ENCODE results near the gene WLS. TPM values are rescaled to one million over a fixed set of nuclear protein-coding genes. Genes with fewer than 3 reads are reported as not detected.

Gene WLS
- polyA plus RNA-seq, 1 experiment: 28.4 TPM

DNA sequence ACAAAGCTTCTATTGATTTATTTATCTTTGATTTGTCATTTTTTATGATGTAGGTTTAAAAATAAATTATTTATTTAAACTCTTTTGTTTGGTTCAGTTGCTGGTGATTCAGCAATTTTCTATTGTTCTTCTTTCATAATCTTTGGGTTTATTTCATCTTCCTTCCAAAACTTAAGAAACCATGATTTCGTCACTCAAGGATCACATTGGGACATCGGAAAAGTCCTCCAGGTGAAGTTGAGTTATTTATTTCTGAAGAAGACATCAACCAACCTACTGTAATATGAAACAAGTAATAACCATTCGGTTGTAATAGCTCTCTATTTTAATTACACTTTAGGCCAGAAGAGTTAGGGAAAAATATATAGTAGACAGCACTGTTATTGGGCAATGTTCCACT lies 23.0 kb upstream of the WLS start:
- CTCF ChIA-PET: interaction anchor here (1.0 to 1.5 kb wide), 4 partner anchors 10 to 37 kb away, joined by 3 to 6 read pairs (median 4); no protein-coding TSS in a partner anchor
- POLR2A ChIA-PET: no interaction called here
- no peaks in the 10 kb centered on the region for H3K36me3 ChIP-seq (ENCODE audit: control insufficient read depth, insufficient read depth, low read length)
- no peak for DNase-seq (ENCODE audit: low read depth)
- H3K4me3 ChIP-seq (ENCODE audit: low read depth, low read length): no peak overlapping the region
- TF ChIP-seq, protein P1, sequence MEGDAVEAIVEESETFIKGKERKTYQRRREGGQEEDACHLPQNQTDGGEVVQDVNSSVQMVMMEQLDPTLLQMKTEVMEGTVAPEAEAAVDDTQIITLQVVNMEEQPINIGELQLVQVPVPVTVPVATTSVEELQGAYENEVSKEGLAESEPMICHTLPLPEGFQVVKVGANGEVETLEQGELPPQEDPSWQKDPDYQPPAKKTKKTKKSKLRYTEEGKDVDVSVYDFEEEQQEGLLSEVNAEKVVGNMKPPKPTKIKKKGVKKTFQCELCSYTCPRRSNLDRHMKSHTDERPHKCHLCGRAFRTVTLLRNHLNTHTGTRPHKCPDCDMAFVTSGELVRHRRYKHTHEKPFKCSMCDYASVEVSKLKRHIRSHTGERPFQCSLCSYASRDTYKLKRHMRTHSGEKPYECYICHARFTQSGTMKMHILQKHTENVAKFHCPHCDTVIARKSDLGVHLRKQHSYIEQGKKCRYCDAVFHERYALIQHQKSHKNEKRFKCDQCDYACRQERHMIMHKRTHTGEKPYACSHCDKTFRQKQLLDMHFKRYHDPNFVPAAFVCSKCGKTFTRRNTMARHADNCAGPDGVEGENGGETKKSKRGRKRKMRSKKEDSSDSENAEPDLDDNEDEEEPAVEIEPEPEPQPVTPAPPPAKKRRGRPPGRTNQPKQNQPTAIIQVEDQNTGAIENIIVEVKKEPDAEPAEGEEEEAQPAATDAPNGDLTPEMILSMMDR (IDR thresholded peaks at IDR 0.05; ENCODE audit: insufficient read depth, low read depth, low read length): no peak
- H3K27me3 ChIP-seq (ENCODE audit: control insufficient read depth, insufficient read depth, low read length): no peaks in the 10 kb centered on the region

DNA sequence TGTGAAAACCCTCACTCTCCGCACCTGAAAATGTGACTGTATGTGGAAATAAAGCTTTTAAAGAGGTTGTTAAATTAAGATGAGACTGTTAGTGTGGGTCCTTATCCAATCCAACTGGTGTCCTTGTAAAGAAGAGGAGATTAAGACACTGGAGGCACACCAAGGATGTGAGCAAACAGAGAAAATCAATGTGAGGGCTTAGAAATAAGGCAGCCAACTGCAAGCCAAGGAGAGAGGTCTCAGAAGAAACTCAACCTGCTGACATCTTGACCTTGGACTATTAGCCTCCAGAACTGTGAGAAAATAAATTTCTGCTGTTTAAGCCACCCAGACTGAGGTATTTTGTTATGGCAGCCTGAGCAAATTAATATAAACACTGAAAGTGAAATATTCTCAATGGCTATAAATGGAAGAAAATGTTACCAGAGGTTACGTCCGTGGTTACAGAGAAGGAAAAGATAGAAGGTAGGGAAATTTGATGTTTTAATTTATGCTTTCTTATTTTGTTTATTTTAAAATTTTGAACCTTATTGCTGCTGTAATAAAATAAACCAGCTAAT lies 22.4 kb upstream of the WLS start:
- CTCF ChIA-PET: interaction anchor here (1.0 to 1.5 kb wide), 4 partner anchors 11 to 37 kb away, joined by 3 to 6 read pairs (median 4); no protein-coding TSS in a partner anchor
- POLR2A ChIA-PET: no interaction called here
- no peaks in the 10 kb centered on the region for H3K27me3 ChIP-seq (ENCODE audit: control insufficient read depth, insufficient read depth, low read length)
- TF ChIP-seq, protein P1 (IDR thresholded peaks at IDR 0.05; ENCODE audit: insufficient read depth, low read depth, low read length): no peak
- no peaks in the 10 kb centered on the region for H3K36me3 ChIP-seq (ENCODE audit: control insufficient read depth, insufficient read depth, low read length)
- DNase-seq (ENCODE audit: low read depth): no peak
- H3K4me3 ChIP-seq (ENCODE audit: low read depth, low read length): no peak overlapping the region

- no peak overlapping the region for H3K4me3 ChIP-seq (ENCODE audit: low read depth, low read length)
- no peak for DNase-seq (ENCODE audit: low read depth)
- H3K27me3 ChIP-seq (ENCODE audit: control insufficient read depth, insufficient read depth, low read length): no peaks in the 10 kb centered on the region
- H3K36me3 ChIP-seq (ENCODE audit: control insufficient read depth, insufficient read depth, low read length): no peaks in the 10 kb centered on the region
- POLR2A ChIA-PET: no interaction called here
- TF ChIP-seq, protein P1 (IDR thresholded peaks at IDR 0.05; ENCODE audit: insufficient read depth, low read depth, low read length): no peak
- CTCF ChIA-PET: no interaction called here
Observed at GRCh38 chr1:68237040-68237439, 4.7 kb upstream of the WLS start.

DNA sequence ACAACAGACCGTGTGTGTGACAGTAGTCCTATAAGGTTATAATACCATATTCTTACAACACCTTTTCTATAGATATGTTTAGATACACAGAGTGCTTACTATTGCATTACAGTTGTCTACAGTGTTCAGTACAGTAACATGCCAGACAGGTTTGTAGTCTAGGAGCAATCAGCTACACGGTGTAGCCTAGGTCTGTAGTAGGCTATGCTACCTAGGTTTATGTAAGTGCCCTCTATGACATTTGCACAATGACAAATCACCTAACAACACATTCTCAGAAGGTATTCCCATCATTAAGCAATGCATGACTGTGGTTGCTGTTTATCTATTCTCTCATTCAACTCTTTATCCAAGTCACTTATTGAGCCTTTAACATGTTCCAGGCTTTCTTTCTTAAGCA lies 1.8 kb upstream of the WLS start:
- POLR2A ChIA-PET: no interaction called here

GRCh38 chr1:68233202-68233601 lies 879 bp upstream of the WLS start:
- no peaks in the 10 kb centered on the region for H3K36me3 ChIP-seq (ENCODE audit: control insufficient read depth, insufficient read depth, low read length)
- ChIA-PET CTCF (interaction anchor here (0.6 to 3.5 kb wide), 5 partner anchors 87 to 125 kb away, joined by 3 to 27 read pairs (median 9); no protein-coding TSS in a partner anchor), POLR2A (interaction anchor here (0.6 to 1.5 kb wide), 2 partner anchors 26 to 34 kb away, joined by 3 to 5 read pairs; no protein-coding TSS in a partner anchor)
- TF ChIP-seq, protein P1 (IDR thresholded peaks at IDR 0.05; ENCODE audit: insufficient read depth, low read depth, low read length): no peak
- DNase-seq (ENCODE audit: low read depth): no peak
- H3K27me3 ChIP-seq (ENCODE audit: control insufficient read depth, insufficient read depth, low read length): no peaks in the 10 kb centered on the region
- no peak overlapping the region; the same call in 1 of the 2 replicates for H3K4me3 ChIP-seq (ENCODE audit: low read depth, low read length)

More for the DNA sequence above, 1.8 kb upstream of the WLS start:
- CTCF ChIA-PET: no interaction called here
- no peak for DNase-seq (ENCODE audit: low read depth)
- H3K36me3 ChIP-seq (ENCODE audit: control insufficient read depth, insufficient read depth, low read length): no peaks in the 10 kb centered on the region
- H3K4me3 ChIP-seq (ENCODE audit: low read depth, low read length): no peak overlapping the region
- TF ChIP-seq, protein P1 (IDR thresholded peaks at IDR 0.05; ENCODE audit: insufficient read depth, low read depth, low read length): no peak
- no peaks in the 10 kb centered on the region for H3K27me3 ChIP-seq (ENCODE audit: control insufficient read depth, insufficient read depth, low read length)

Measured in BJ (cell line).